Left ventricle myocardium inferior (tissue), 1 donor: Measurements from ENCODE around the gene TMEM170B. TPM values are rescaled to one million over a fixed set of nuclear protein-coding genes. Genes with fewer than 3 reads are reported as not detected.

Experiments used
- DNase-seq: peaks from one replicate; pipeline ENCODE4 v3.0.0-alpha.2; 2020
- H3K27ac ChIP-seq: fragments of 200-600 bp; replicated peaks from 2 replicates; pipeline ENCODE4 v1.8.0; 2021
- H3K27me3 ChIP-seq: fragments of 200-600 bp; 2 replicates; pipeline ENCODE4 v1.8.0; 2021; ENCODE audit warnings: low read depth
- H3K36me3 ChIP-seq: fragments of 200-600 bp; 2 replicates; pipeline ENCODE4 v1.8.0; 2021
- H3K4me1 ChIP-seq: fragments of 200-600 bp; 2 replicates; pipeline ENCODE4 v1.8.0; 2021
- H3K4me3 ChIP-seq: fragments of 200-600 bp; 2 replicates; pipeline ENCODE4 v1.8.0; 2021; ENCODE audit warnings: mild to moderate bottlenecking, moderate library complexity
- H3K9me3 ChIP-seq: fragments of 200-600 bp; replicated peaks from 2 replicates; pipeline ENCODE4 v1.8.0; 2021
- intact Hi-C: fragments of 100-400 bp; cut with micrococcal nuclease; formaldehyde crosslinking; loops from one replicate; pipeline ENCODE4 v1.11.0; 2022
- total RNA-seq: library from RNA; stranded (reverse); fragmentation: NEBNext Ultra II Directional; extraction: Animal tissue kit (Norgen Biotek cat#: 25700); gene quantifications from one replicate; pipeline ENCODE4 v1.2.1, GENCODE V29; 2021
- TF ChIP-seq, protein P1 (sequence below): fragments of 200-600 bp; IDR thresholded peaks from 2 replicates; pipeline ENCODE4 v1.8.0; 2021; ENCODE audit warnings: antibody characterized with exemption, mild to moderate bottlenecking, borderline replicate concordance
- donor health status: DM: no; HTN: yes; CAD: no; lungs with severe emphysema.

Gene TMEM170B
- total RNA-seq, 1 donor from 2014 or later: 4.4 TPM

DNA sequence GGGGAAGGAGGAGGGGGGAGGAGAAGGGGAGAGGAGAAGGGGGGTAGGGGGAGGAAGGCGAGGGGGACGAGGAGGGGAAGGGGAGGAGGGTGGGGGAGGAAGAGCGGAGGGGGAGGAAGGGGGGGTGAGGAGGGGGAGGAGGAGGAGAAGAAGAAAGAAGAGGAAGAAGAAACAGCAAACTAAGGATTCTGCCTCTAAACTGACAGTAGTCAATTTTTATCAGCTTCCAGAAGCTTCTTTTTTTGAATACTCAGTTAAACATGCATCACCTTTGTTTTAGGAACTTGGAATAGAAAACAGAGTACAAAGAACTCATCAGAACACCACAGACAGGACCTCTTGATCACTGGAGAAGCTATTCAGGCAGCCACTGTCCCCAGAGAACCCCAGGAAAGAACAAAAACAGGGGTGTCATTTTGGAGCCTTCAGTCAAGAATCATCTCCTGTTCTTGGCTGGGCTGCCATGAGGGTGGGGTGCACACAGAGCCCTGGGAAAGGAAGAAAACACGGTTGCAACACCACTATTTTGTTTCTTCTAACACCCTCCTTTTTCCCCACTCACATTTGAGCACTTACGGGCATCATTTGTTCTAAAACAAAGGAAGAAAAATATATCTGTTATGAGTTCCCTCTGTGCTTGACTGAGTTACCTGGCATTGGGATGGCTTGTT, 67.4 kb downstream of the TMEM170B start:
- intact Hi-C loops: no loop called here
- Histone ChIP-seq H3K36me3 (no peaks in the 10 kb centered on the region), H3K4me3 (no peak overlapping the region), H3K9me3 (no peaks in the 10 kb centered on the region), H3K4me1 (peaks cover 50% of the 10 kb centered on the region), H3K27me3 (no peaks in the 10 kb centered on the region), H3K27ac (peak overlapping the region; percentile 51)
- no peak for DNase-seq
- TF ChIP-seq, protein P1, sequence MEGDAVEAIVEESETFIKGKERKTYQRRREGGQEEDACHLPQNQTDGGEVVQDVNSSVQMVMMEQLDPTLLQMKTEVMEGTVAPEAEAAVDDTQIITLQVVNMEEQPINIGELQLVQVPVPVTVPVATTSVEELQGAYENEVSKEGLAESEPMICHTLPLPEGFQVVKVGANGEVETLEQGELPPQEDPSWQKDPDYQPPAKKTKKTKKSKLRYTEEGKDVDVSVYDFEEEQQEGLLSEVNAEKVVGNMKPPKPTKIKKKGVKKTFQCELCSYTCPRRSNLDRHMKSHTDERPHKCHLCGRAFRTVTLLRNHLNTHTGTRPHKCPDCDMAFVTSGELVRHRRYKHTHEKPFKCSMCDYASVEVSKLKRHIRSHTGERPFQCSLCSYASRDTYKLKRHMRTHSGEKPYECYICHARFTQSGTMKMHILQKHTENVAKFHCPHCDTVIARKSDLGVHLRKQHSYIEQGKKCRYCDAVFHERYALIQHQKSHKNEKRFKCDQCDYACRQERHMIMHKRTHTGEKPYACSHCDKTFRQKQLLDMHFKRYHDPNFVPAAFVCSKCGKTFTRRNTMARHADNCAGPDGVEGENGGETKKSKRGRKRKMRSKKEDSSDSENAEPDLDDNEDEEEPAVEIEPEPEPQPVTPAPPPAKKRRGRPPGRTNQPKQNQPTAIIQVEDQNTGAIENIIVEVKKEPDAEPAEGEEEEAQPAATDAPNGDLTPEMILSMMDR: no peak

DNA sequence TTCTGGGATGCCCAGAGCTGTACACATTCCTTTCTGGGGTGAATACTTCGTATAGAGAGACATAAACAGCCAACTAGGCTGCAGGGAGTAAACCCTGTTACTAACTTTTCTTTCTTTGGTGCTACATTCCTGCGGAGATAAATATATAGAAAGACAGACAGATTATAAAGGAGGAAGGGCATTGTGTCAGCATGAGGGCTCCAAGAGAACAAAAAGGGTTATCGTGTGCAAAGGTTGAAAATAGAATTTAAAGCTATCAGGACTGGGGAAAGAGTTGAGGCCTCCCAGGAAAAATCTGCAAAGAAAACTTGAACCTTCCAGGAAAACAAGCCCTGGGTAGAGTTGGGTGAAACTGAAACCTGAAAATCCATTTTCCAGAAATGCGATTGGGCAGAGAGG, 68.0 kb downstream of the TMEM170B start:
- TF ChIP-seq, protein P1: no peak
- intact Hi-C loops: no loop called here
- DNase-seq: no peak
- no peak overlapping the region for H3K4me3 ChIP-seq
- no peaks in the 10 kb centered on the region for H3K27me3 ChIP-seq
- no peaks in the 10 kb centered on the region for H3K9me3 ChIP-seq
- peaks cover 54% of the 10 kb centered on the region for H3K4me1 ChIP-seq
- no peaks in the 10 kb centered on the region for H3K36me3 ChIP-seq
- H3K27ac ChIP-seq: peak overlapping the region; percentile 51

DNA sequence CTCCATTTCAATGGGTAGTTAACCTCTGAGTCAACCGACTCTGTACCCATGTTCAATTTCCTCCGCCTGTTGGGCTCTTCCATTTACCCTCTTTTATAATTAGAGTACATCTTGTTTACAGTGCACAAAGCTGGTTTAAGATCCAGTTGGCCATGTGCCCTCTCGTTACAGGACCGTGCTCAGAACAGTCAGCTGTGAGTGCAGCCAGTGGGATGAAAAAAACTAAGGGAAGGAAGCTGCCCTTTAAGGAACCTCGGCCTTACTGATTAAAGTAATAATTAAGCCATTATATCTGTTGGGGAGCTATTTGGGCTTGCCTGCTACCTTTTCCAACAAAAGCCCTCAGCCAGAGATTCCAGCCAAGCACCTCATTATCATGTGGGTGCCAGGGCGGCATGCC, 68.8 kb downstream of the TMEM170B start:
- TF ChIP-seq, protein P1: no peak
- intact Hi-C loops: no loop called here

DNA sequence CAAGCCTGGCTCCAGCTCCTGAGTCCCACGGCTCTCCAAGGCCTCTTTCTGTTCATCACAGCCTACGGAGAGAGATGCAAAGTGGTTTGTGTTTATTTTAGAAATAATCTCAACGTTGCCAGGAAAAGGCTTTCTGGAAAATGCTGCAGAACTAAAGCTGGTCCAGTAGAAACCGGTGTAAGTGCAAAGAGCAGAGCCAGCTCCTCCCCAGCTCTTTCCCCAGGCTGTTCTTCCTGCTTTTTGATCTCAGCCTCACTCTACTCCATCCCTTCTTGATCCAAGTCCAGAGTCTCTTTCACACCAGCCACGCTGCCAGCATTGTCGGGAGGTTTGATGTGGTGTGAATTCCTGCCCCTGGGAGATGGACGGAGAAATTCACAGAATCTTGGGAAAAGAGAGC, 69.8 kb downstream of the TMEM170B start:
- TF ChIP-seq, protein P1: no peak
- intact Hi-C loops: no loop called here
- H3K4me3 ChIP-seq: no peak overlapping the region
- H3K4me1 ChIP-seq: peaks cover 54% of the 10 kb centered on the region
- no peaks in the 10 kb centered on the region for H3K27me3 ChIP-seq
- no peaks in the 10 kb centered on the region for H3K36me3 ChIP-seq
- H3K27ac ChIP-seq: peak overlapping the region; percentile 28
- no peak for DNase-seq
- H3K9me3 ChIP-seq: no peaks in the 10 kb centered on the region

More for the DNA sequence above, 68.8 kb downstream of the TMEM170B start:
- Histone ChIP-seq H3K9me3 (no peaks in the 10 kb centered on the region), H3K36me3 (no peaks in the 10 kb centered on the region), H3K27ac (peak overlapping the region; percentile 51), H3K4me1 (peaks cover 54% of the 10 kb centered on the region), H3K4me3 (no peak overlapping the region), H3K27me3 (no peaks in the 10 kb centered on the region)
- no peak for DNase-seq

DNA sequence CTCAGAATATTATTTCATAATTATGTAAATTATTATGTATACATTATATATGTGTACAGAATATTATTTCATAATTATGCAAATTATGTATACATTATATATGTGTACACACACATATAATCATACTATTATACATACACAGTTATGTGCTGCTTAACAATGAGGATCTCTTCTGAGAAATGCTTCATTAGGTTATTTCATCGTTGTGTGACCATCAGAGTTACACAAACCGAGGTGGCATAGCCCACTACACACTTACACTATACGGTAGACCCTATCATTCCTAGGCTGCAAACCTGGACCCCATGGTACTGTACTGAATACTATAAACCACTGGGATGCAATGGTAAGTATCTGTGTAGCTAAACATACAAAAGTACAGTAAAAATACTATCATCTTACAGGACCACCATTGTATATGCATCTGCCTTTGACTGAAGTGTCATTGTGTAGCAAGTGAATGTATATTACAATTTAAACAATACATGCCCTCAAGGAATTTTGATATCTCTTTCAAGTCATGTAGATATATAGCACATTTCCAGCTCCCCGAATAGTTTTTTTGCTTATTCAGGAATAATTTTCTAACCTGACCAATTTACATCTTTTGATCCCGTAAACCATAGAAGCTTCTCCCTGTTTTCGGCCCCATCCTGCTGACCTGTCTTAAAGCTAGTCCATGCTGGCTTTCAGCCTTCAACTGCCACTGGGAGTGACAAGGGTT, 71.2 kb downstream of the TMEM170B start:
- DNase-seq: no peak
- TF ChIP-seq, protein P1: no peak
- H3K9me3 ChIP-seq: no peaks in the 10 kb centered on the region
- H3K27ac ChIP-seq: peak overlapping the region; percentile 79
- no peak overlapping the region for H3K4me3 ChIP-seq
- intact Hi-C loops: no loop called here
- peaks cover 54% of the 10 kb centered on the region for H3K4me1 ChIP-seq
- no peaks in the 10 kb centered on the region for H3K36me3 ChIP-seq
- no peaks in the 10 kb centered on the region for H3K27me3 ChIP-seq
